ENCODE data around the gene RICTOR.

RICTOR gene, protein sequence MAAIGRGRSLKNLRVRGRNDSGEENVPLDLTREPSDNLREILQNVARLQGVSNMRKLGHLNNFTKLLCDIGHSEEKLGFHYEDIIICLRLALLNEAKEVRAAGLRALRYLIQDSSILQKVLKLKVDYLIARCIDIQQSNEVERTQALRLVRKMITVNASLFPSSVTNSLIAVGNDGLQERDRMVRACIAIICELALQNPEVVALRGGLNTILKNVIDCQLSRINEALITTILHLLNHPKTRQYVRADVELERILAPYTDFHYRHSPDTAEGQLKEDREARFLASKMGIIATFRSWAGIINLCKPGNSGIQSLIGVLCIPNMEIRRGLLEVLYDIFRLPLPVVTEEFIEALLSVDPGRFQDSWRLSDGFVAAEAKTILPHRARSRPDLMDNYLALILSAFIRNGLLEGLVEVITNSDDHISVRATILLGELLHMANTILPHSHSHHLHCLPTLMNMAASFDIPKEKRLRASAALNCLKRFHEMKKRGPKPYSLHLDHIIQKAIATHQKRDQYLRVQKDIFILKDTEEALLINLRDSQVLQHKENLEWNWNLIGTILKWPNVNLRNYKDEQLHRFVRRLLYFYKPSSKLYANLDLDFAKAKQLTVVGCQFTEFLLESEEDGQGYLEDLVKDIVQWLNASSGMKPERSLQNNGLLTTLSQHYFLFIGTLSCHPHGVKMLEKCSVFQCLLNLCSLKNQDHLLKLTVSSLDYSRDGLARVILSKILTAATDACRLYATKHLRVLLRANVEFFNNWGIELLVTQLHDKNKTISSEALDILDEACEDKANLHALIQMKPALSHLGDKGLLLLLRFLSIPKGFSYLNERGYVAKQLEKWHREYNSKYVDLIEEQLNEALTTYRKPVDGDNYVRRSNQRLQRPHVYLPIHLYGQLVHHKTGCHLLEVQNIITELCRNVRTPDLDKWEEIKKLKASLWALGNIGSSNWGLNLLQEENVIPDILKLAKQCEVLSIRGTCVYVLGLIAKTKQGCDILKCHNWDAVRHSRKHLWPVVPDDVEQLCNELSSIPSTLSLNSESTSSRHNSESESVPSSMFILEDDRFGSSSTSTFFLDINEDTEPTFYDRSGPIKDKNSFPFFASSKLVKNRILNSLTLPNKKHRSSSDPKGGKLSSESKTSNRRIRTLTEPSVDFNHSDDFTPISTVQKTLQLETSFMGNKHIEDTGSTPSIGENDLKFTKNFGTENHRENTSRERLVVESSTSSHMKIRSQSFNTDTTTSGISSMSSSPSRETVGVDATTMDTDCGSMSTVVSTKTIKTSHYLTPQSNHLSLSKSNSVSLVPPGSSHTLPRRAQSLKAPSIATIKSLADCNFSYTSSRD (N-terminal part only)

DNA sequence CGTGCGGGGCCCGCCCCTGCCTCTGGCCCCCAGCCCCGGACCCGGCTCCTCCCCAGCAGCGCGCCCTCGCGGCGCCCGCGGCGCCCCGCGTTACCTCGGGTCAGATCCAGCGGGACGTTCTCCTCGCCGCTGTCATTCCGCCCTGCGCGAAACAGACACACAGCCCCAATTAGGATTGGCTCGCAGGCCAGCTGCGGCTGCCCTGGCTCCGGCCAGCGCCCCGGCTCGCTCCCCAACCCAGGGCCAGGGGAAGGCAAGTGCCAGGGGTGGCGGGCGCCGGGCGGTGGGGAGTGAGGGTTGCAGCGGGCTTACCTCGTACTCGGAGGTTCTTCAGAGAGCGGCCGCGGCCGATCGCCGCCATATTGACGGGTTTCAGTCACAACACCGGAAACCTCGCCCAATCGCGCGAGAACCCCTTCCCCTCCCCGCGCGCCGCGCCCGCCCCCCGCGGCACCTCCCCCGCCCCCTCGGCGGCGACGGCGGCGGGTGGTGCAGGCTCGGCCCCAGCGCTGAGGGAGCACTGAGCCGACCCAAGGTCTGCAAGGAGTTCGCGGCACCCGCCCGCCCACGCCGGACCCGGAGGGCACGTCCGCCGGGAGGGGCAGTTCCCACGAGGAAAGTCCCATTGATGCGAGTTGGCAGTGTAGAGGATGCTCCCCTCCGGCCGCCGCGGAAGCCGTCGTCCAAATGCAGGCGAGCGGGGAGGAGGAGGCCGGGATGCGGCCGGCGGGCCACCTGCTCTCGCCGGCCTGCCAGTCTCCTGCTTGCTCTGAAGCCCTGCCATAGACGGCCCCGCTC lies at the start of gene RICTOR:
RICTOR (minus strand) TSS at position 383 of the 798 bp plus-strand sequence; CDS start at position 361, 22 bp downstream.
- peak; percentile 73 for DNase-seq (ENCODE audit: low read depth)

DNA sequence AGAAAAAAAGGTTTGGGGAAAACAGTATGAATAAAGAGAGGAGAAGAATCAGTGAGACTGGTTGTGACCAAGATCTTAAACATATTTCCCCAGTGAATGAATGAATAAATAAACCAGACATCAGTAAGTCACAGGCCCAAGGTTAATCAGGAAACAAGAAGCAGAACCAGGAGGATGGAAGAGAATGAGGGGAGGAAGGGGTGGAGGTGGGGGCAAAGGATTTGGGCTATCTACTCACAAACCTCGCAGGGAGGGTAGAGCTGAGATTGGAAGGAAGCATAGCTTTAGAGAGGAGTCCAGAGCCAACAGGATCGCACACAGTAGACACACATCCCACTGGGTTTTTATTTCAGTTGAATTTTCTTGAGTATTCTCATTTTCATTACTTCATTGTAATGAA lies 47.7 kb upstream of the RICTOR start:
- no peak for DNase-seq (ENCODE audit: low read depth)

DNA sequence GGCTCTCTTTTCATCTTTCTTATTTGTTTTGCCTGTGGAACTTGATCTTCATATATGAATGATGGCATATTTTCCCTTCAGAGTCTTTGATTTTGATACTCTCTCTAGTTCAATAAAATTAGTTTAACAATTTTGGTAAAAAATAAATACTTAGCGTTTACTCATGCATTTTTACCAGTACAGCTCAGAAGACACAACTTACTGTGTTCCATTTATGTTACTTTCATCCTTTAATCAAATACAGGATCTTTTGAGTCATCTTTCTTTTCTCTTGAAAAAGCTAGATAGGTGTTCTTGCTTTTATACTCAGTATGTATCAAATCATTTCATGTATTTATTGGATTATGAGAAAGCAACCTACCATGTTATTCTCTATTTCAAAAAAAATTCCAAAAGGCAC lies 47.1 kb upstream of the RICTOR start:
- DNase-seq (ENCODE audit: low read depth) = no peak

DNA sequence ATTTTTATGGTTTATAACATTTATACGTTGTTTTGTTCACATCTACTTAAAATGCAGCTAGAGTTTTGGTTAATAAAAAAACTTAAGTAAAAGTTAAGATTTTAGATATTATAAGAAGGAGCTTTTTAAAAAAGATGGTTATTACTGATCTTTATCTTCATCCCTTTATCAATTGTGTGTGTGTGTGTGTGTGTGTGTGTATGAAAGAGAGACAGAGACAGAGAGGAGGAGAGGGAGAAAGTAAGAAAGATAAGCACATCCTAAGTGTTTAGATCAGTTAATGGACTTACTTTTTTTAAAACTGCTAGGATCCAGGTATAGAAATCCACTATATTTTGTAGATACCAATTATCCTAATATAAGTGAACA lies 45.8 kb upstream of the RICTOR start:
- no peak for DNase-seq (ENCODE audit: low read depth)

DNA sequence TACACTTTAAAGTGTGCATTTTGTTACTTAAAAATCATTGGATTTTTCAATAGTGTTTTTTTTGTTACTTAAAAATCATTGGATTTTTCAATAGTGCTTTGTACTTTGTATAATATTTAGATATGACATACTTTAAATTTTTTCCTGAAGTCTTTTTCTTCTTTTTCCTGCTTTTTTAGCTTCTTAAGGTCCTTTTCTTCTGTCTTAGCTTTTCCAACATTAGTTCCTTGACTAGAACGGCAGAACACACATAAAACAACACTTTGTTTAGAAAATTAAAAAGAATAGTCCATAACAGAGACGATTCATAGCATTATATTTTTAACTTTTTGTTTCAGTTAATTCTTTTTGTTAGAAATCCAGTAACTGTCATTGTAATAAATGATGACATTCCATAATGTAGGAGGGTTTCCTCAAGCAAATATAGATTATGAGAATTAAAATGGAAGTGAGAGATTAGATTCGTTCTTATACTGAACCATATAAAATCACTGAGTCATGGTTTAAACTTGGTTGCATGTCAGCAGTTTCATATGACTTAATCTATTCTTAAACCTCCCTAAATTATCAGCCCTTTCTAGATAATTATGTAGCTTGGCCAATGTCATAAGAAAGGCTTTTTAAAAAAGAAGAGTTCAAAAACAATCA lies 45.3 kb upstream of the RICTOR start:
- no peak for DNase-seq (ENCODE audit: low read depth)

DNA sequence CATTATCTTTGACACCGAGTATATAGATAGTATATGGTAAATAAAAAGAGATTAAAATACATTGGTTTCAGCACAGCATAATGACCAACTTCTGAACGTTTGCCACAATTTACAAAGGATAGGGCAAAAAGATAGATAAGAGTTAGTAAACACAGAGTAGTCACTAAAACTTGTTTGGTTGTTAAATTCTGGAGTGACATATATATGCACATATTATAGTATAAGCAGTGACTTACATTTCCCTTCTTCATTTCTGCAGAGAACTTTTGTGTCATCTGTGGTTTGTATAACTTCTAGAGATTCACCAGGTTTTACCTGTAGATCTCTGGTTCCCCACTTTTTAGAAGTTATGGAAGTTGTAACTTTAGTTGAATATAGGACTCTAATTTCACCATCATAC lies 44.4 kb upstream of the RICTOR start:
- no peak for DNase-seq (ENCODE audit: low read depth)

DNA sequence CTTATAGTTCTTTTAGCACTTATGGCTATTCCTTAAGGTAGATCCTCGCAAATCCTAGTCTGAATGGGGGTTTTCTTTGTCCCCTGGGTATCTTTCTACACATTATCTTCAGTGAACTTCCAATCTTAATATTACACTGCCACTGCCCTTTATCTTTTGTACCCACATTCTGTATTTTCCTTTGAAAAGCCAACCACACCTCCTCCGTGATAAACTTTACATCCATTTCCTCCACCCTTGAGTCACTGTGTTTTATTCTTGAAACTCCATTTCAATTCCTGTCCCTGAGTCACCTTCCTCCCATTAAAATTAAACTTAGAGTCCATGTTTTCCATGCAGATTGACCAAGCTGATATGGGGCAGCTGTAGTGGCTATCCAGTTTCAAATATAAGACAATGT lies 43.2 kb upstream of the RICTOR start:
- DNase-seq (ENCODE audit: low read depth) = no peak

DNA sequence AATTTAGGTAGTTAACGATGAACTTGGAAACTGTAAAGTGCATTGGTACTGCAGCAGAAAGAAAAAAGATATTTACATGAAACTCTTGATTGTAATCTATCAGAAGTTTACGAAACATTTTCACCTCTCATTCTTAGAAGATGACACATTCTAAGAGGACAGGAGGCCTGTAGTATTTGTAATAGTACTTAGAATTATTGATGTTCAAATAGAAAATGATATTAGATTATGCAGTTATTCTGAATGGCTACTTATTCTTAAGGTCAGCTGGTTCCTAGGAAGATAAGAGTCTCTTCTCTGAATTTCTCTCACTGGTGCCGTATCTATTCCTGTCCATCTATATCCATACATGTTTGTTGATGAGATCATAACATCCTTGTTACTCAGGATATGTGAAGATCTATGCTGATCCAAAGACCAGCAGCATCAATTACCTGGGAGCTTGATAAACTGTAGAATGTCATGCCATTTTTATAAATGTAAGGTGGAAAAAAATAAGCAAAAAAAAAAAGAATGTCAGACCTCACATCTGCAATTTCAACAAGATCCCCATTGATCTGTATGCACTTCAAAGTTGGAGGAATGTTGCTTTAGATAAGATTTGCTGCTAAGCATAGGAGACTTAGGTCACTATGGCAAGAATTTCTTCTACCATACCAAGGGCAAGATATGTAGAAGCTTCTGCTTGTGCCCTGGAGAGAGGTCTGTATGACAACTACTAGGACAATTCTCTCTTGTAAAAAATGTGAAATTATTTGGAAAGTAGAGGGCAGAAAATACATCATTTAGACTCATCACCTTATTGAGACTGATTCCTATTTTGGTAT lies 42.4 kb upstream of the RICTOR start:
- no peak for DNase-seq (ENCODE audit: low read depth)

DNA sequence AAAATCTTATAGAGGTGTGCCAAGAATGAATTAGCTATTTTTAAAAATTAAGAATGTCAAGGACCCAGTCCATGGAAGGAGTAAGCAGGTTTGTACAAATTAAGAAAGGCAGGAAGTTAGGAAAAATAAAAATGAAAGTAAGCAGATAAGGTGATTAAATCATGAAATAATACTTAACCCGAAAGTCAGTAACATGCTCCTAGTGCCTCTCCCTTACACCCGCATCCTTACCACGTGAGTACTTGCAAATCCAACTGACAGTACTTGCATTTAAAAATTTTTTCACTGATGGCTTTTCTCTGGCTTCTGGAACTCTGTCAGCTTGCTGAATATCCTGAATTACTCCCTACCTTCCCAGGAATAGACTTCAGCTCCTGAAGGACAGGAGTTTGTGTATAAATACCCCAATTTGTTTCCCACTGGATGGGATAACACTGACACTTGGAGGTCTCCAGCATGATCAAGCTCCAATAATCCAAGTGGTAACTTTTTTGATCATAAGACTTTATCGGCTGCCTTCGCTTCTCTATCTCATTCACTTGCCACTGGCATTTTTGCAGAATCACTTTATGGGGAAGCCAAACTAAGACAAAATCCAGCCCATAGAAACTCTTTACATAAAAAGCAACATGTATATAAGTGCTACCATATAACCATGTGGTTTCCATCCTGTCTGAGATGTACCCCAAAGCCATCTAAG lies 41.6 kb upstream of the RICTOR start:
- DNase-seq (ENCODE audit: low read depth) = no peak

DNA sequence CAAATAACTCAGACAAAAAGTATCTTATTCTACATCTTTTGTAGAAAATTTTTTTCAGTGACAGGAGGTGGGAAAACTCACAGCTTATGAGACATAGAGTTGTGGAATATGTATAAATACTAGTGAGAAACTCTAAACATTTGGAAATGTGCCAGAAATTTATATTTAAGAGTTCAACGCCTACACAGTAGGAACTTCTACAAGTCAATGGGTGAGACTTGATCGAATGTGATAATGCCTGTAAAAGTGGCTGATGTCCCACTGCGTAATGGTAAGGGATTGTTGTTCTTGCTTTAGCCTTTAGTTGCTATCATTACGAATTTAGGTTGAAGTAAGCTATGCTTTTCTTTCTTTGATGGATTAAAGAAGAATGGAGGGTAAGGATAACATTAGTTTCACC lies 40.0 kb upstream of the RICTOR start:
- no peak for DNase-seq (ENCODE audit: low read depth)

DNA sequence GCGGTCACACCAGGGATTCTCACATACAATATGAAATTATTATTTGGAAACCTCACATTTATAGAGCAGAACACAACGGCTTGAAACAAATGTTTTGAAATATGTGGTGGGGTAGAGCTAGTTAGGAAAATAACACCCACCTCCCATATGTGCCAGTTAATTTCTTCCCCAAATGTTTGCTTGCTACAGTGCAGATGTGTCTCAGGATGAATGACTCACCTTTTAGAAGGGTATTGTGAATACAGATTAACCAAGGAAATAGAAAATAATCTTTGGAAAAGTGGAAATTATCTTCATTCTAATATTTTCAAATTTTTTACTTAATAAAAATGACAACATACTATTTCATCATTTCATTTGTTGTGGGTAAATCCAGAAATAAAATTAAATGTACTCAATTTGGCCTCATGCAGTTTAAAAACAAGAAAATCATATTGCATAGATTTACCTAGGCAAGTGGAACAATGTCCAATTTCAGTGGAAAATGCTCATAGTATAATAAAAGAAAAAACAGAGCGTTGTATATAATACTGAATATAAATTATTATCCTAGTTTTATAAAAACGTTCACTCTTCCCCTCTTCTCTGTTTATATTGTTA lies 39.3 kb upstream of the RICTOR start:
- no peak for DNase-seq (ENCODE audit: low read depth)

DNA sequence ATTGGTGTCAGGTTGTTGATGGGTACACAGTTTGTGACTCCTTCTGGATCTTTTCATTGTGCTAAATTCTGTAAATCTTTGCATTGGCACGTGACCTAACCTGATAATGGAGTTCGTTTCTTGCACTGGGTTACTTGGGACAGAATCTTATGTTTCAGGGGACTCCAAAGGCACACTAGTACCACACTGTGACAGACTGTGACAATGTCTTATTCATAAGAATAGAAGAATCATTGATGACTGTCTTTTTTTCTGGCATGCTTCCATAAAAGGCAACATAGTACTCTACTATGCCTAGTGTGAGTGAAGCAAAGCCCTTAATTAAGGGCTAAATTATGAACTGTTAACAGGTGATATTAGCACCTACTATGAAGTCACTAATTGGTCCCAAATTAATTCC lies 35.4 kb upstream of the RICTOR start:
- DNase-seq (ENCODE audit: low read depth) = no peak

DNA sequence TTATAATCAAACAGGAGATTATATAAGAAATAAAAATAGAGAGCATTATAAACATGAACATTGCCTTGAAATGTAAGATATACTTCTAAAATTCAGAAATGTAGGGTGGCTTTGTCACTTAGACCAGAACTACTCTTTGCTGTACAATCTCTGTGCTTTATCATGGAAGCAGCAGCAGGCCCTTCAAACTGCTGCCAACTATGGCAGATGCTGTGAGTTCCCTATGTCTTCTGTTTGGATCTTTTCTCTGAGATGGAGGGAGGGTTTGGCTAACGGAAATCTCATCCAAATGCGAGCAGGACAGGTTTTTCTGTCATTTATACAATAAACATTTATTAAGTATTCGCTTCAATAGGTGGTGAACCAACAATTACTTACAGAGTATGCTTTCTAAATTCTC lies 34.8 kb upstream of the RICTOR start:
- DNase-seq (ENCODE audit: low read depth) = no peak

DNA sequence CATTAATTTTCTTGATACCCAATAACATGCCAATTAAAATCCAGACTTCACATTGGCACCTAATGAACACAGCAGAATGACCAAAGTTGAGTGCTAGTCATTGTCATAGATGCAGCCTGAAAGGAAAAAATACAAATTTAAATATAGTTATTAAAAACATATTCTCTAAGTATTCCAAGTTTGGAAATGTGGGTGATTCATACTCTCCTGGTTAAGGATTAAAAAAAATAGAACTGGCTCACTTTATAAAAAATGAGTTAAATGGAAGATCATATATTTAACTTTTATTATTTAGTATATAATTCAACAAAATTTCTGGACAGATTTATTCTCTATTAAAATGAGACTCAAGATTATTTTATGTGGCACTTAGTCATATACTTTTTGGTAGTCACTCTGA lies 33.2 kb upstream of the RICTOR start:
- DNase-seq (ENCODE audit: low read depth) = no peak

DNA sequence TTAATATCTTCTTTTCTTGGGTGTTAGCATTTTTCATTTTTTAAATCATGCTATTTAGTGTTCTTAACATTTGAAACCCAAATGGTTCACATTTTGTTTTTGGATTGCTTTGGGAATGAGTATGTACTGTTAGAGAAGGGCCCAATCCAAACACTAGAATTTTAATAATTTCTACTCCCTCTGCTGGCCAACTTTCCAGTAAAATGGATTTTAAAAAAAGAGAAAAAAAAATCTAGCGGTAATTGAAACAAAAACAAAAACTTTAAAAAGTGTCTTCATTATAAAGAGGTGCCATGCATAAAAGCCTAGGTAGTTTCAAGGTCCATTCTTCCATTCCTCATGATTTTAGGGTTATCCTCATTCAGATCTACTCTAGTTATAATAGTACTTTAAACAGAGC lies 32.1 kb upstream of the RICTOR start:
- DNase-seq (ENCODE audit: low read depth) = no peak

DNA sequence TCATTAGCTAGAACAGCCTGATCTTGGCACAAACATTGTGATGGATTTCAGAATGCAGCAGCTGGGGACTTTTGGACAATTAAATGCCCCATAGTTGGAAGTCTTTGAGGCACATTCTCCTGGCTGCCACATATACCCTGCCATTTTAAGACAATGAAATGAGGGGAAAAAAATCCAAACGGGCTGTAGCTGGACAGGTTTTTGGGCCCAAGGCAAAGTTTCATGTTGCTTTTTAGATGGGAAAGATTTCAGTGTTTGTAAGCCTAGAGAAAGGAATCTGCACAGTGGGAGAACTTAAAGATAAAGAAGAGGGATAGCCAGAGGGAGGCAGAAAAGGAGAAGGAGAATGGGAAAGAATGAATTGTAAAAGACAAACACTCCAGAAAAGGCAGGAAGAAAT lies 30.0 kb upstream of the RICTOR start:
- no peak for DNase-seq (ENCODE audit: low read depth)

DNA sequence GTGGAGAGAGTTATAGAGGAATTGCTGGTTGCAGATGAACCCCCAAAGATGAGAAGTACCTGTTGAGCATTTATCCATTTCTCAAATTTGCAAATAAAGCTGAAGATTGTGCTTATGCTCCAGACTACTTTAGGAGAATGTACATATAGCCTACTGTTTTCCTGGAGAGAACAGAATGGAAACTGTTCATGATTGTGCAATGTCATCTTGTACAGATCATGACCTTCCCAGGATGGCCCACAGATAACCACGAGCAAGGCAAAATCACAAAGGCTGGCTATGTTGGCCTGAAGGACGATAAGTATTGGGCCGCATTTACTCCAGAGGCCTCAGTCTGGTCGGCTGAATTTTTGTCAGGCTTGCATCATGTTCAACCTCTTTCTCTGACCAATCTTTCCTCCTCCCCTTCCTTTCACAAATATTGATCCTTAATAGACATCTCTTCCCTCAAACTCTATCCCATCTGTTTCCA lies 28.5 kb upstream of the RICTOR start:
- no peak for DNase-seq (ENCODE audit: low read depth)

DNA sequence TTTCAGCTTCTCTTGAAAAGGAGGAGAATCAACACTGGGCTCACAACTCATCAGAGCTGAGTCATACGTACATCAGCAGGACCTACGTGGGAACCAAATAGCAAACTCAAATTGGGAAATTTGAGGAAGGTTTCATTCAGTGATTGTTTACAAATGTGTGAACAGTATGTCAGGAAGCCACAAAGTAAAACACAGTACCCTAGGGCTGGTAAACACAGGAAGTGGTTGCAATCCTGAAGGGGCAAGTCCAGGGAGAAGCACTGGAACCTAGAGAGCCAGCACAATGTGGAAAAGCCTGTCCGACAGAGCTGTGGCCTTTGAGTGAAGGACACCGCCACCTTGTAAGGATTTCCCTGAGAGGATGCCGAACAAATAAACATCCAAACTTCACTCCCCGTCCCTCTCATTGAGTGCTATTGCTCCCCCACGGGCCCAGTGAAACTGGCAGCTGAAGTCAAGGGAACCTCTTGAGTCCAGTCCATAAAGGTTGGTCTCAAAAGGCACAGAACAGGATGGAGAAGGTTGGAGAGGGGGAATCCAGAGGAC lies 26.7 kb upstream of the RICTOR start:
- peak; percentile 95 for DNase-seq (ENCODE audit: low read depth)
